ENCODE results near the gene LRP2. TPM values are rescaled to one million over a fixed set of nuclear protein-coding genes. Genes with fewer than 3 reads are reported as not detected.

Gene LRP2
- total RNA-seq, 4 donors from 2014 or later = 0.08 to 0.96 (median 0.20) TPM

- Histone ChIP-seq H3K27ac (no peak overlapping the region), H3K9me3 (no peaks in the 10 kb centered on the region), H3K36me3 (no peaks in the 10 kb centered on the region), H3K4me3 (no peak overlapping the region), H3K27me3 (no peaks in the 10 kb centered on the region), H3K4me1 (peaks cover 13% of the 10 kb centered on the region)
- WGBS = 89% methylated on average over 5 of the region's 6 CpGs
- DNase-seq (ENCODE audit: low spot score in 2 of 2) = no peak
- TF ChIP-seq POLR2AphosphoS5 (IDR thresholded peaks at IDR 0.05) = no peak
- TF ChIP-seq CTCF (IDR thresholded peaks at IDR 0.05) = no peak
- no peak for TF ChIP-seq EP300 (IDR thresholded peaks at IDR 0.05)
- no peak for TF ChIP-seq POLR2A (IDR thresholded peaks at IDR 0.05)
Measured at GRCh38 chr2:169087757-169088379, 274.5 kb downstream of the LRP2 start.

- Histone ChIP-seq H3K4me1 (peaks cover 7% of the 10 kb centered on the region), H3K36me3 (no peaks in the 10 kb centered on the region), H3K27me3 (no peaks in the 10 kb centered on the region), H3K9me3 (no peaks in the 10 kb centered on the region), H3K27ac (no peak overlapping the region), H3K4me3 (no peak overlapping the region)
- no peak for DNase-seq (ENCODE audit: low spot score in 2 of 2)
- TF ChIP-seq EP300 (IDR thresholded peaks at IDR 0.05) (no peak), CTCF (IDR thresholded peaks at IDR 0.05) (no peak), POLR2A (IDR thresholded peaks at IDR 0.05) (no peak), POLR2AphosphoS5 (IDR thresholded peaks at IDR 0.05) (no peak)
- WGBS = 89% methylated on average over 3 of the region's 3 CpGs
Measured at GRCh38 chr2:169086893-169087467, 275.4 kb downstream of the LRP2 start.

- H3K4me3 ChIP-seq = no peak overlapping the region
- H3K9me3 ChIP-seq = no peaks in the 10 kb centered on the region
- 71% methylated on average over 4 of the region's 4 CpGs for WGBS
- no peaks in the 10 kb centered on the region for H3K27me3 ChIP-seq
- H3K27ac ChIP-seq = no peak overlapping the region
- no peak for TF ChIP-seq CTCF (IDR thresholded peaks at IDR 0.05)
- TF ChIP-seq EP300 (IDR thresholded peaks at IDR 0.05) = no peak
- TF ChIP-seq POLR2A (IDR thresholded peaks at IDR 0.05) = no peak
- no peak for TF ChIP-seq POLR2AphosphoS5 (IDR thresholded peaks at IDR 0.05)
- no peaks in the 10 kb centered on the region for H3K36me3 ChIP-seq
- H3K4me1 ChIP-seq = no peaks in the 10 kb centered on the region
- no peak for DNase-seq (ENCODE audit: low spot score in 2 of 2)
Measured at GRCh38 chr2:169082995-169083394, 279.3 kb downstream of the LRP2 start.

GRCh38 chr2:169081551-169081950 lies 280.8 kb downstream of the LRP2 start:
- Histone ChIP-seq H3K27ac (no peak overlapping the region), H3K9me3 (no peaks in the 10 kb centered on the region), H3K36me3 (no peaks in the 10 kb centered on the region), H3K4me3 (no peak overlapping the region), H3K27me3 (no peaks in the 10 kb centered on the region), H3K4me1 (no peaks in the 10 kb centered on the region)
- TF ChIP-seq POLR2AphosphoS5 (IDR thresholded peaks at IDR 0.05) = no peak
- TF ChIP-seq POLR2A (IDR thresholded peaks at IDR 0.05) = no peak
- TF ChIP-seq EP300 (IDR thresholded peaks at IDR 0.05) = no peak
- 81% methylated on average over 5 of the region's 5 CpGs for WGBS
- no peak for DNase-seq (ENCODE audit: low spot score in 2 of 2)

- Histone ChIP-seq H3K36me3 (no peaks in the 10 kb centered on the region), H3K27me3 (no peaks in the 10 kb centered on the region), H3K4me3 (no peak overlapping the region), H3K27ac (no peak overlapping the region), H3K4me1 (no peaks in the 10 kb centered on the region), H3K9me3 (no peaks in the 10 kb centered on the region)
- no peak for TF ChIP-seq EP300 (IDR thresholded peaks at IDR 0.05)
- no peak for TF ChIP-seq CTCF (IDR thresholded peaks at IDR 0.05)
- no peak for TF ChIP-seq POLR2AphosphoS5 (IDR thresholded peaks at IDR 0.05)
- no peak for TF ChIP-seq POLR2A (IDR thresholded peaks at IDR 0.05)
- WGBS = 75% methylated on average over 2 of the region's 2 CpGs
- no peak for DNase-seq (ENCODE audit: low spot score in 2 of 2)
Measured at GRCh38 chr2:169080250-169081069, 281.9 kb downstream of the LRP2 start.

Data from suprapubic skin (tissue), 4 donors.